ENCODE data around the gene NEURL1. TPM values are rescaled to one million over a fixed set of nuclear protein-coding genes. Genes with fewer than 3 reads are reported as not detected.

NEURL1 gene
- total RNA-seq, 4 donors from 2014 or later, result 67.6 to 147 (median 110) TPM

GRCh38 chr10:103578782-103579382 lies 85.4 kb downstream of the NEURL1 start:
- H3K4me3 ChIP-seq, result no peak overlapping the region
- H3K4me1 ChIP-seq, result peaks cover 40% of the 10 kb centered on the region in 2 donors
- H3K9me3 ChIP-seq, result no peaks in the 10 kb centered on the region
- TF ChIP-seq CTCF (IDR thresholded peaks at IDR 0.05 in 4 of 5, conservative IDR thresholded peaks at IDR 0.05 in 1 of 5) (no peak), POLR2A (IDR thresholded peaks at IDR 0.05) (no peak)
- in situ Hi-C loops (cut with MboI; ENCODE audit: low sequenced_read_pairs in 4 of 4) (loop anchor here in 2 of 4 donors (25.0 kb wide), 2 partner anchors 167 to 283 kb away; partner anchors contain the start of gene SH3PXD2A (in 1 of the 2)), intact Hi-C loops (cut with DNase I; ENCODE audit: low total_unique reads) (no loop called here)
- no peak for ATAC-seq
- H3K27me3 ChIP-seq, result no peaks in the 10 kb centered on the region
- no peak for DNase-seq
- H3K27ac ChIP-seq, result peak overlapping the region; percentile 86 to 92 (median 89)
- no peaks in the 10 kb centered on the region for H3K36me3 ChIP-seq

- peak; percentile 49 to 80 for DNase-seq
- peaks cover 40% of the 10 kb centered on the region in 2 donors for H3K4me1 ChIP-seq
- intact Hi-C loops (cut with DNase I; ENCODE audit: low total_unique reads) (loop anchor here (2.0 kb wide), 1 partner anchor 25 kb away; no protein-coding TSS in a partner anchor), in situ Hi-C loops (cut with MboI; ENCODE audit: low sequenced_read_pairs in 4 of 4) (loop anchor here in 2 of 4 donors (25.0 kb wide), 2 partner anchors 168 to 282 kb away; partner anchors contain the start of gene SH3PXD2A (in 1 of the 2))
- no peaks in the 10 kb centered on the region for H3K9me3 ChIP-seq
- no peaks in the 10 kb centered on the region for H3K27me3 ChIP-seq
- no peaks in the 10 kb centered on the region for H3K36me3 ChIP-seq
- peak; percentile 69 to 76 for ATAC-seq
- no peak overlapping the region for H3K4me3 ChIP-seq
- H3K27ac ChIP-seq, result peak overlapping the region; percentile 86 to 92 (median 89)
- TF ChIP-seq CTCF (IDR thresholded peaks at IDR 0.05 in 4 of 5, conservative IDR thresholded peaks at IDR 0.05 in 1 of 5), result peak in 2 of 5 experiments; percentile 26 to 28
- no peak for TF ChIP-seq POLR2A (IDR thresholded peaks at IDR 0.05)
Observed at GRCh38 chr10:103580011-103580410, 86.5 kb downstream of the NEURL1 start.

GRCh38 chr10:103580430-103580829 lies 86.9 kb downstream of the NEURL1 start:
- DNase-seq (peak; percentile 76 to 92), ATAC-seq (peak; percentile 94 to 97)
- in situ Hi-C loops (cut with MboI; ENCODE audit: low sequenced_read_pairs in 4 of 4), result loop anchor here in 2 of 4 donors (25.0 kb wide), 2 partner anchors 168 to 282 kb away; partner anchors contain the start of gene SH3PXD2A (in 1 of the 2)
- TF ChIP-seq POLR2A (IDR thresholded peaks at IDR 0.05), result peak in 1 of 2 donors; percentile 24
- TF ChIP-seq CTCF (IDR thresholded peaks at IDR 0.05 in 4 of 5, conservative IDR thresholded peaks at IDR 0.05 in 1 of 5), result no peak
- Histone ChIP-seq H3K4me3 (no peak overlapping the region), H3K9me3 (no peaks in the 10 kb centered on the region), H3K27me3 (no peaks in the 10 kb centered on the region), H3K27ac (peak overlapping the region; percentile 86 to 92 (median 89)), H3K36me3 (no peaks in the 10 kb centered on the region), H3K4me1 (peaks cover 40% of the 10 kb centered on the region in 2 donors)
- intact Hi-C loops (cut with DNase I; ENCODE audit: low total_unique reads), result loop anchor here (2.0 kb wide), 1 partner anchor 26 kb away; no protein-coding TSS in a partner anchor

GRCh38 chr10:103581499-103581898 lies 88.0 kb downstream of the NEURL1 start:
- in situ Hi-C loops (cut with MboI; ENCODE audit: low sequenced_read_pairs in 4 of 4), result loop anchor here in 2 of 4 donors (25.0 kb wide), 2 partner anchors 169 to 281 kb away; partner anchors contain the start of gene SH3PXD2A (in 1 of the 2)
- Histone ChIP-seq H3K27ac (peak overlapping the region; percentile 86 to 92 (median 89)), H3K9me3 (no peaks in the 10 kb centered on the region), H3K4me1 (peaks cover 40 to 44% of the 10 kb centered on the region in 2 donors), H3K36me3 (no peaks in the 10 kb centered on the region), H3K4me3 (no peak overlapping the region), H3K27me3 (no peaks in the 10 kb centered on the region)
- intact Hi-C loops (cut with DNase I; ENCODE audit: low total_unique reads), result loop anchor here (2.0 kb wide), 1 partner anchor 27 kb away; no protein-coding TSS in a partner anchor
- DNase-seq (no peak), ATAC-seq (no peak)
- no peak for TF ChIP-seq CTCF (IDR thresholded peaks at IDR 0.05 in 4 of 5, conservative IDR thresholded peaks at IDR 0.05 in 1 of 5)
- TF ChIP-seq POLR2A (IDR thresholded peaks at IDR 0.05), result no peak
